Aorta (tissue), 5 donors: ENCODE measurements around the gene MAP6. TPM values are rescaled to one million over a fixed set of nuclear protein-coding genes. Genes with fewer than 3 reads are reported as not detected.

Source experiments
- ATAC-seq: fragments of 200-7000 bp; cut with Tn5 transposase; one replicate; pipeline ENCODE4 v1.9.1; 2022; ENCODE audit warnings: moderate library complexity; ENCODE audit not compliant: low FRiP score
- DNase-seq, 2 donors: peaks; one replicate each; pipeline ENCODE4 v3.0.0-alpha.2; 2020
- H3K27ac ChIP-seq, 2 donors: one replicate each; pipeline ENCODE4 v1.5.1; 2013; ENCODE audit warnings: low read length in 2 of 2, mild to moderate bottlenecking in 2 of 2, moderate library complexity in 2 of 2, control low read depth in 1 of 2, inconsistent platforms in 1 of 2, low read depth in 1 of 2
- H3K27me3 ChIP-seq, 2 donors: one replicate each; pipeline ENCODE4 v1.6.1; 2013; ENCODE audit warnings: control low read depth in 1 of 2, low read length in 1 of 2, mild to moderate bottlenecking in 1 of 2, moderate library complexity in 1 of 2; ENCODE audit not compliant: insufficient read depth in 2 of 2, control insufficient read depth in 1 of 2
- H3K36me3 ChIP-seq, 2 donors: one replicate each; pipeline ENCODE4 v1.6.1; 2013; ENCODE audit warnings: control low read depth in 1 of 2, low read length in 1 of 2, mild to moderate bottlenecking in 1 of 2; ENCODE audit not compliant: insufficient read depth in 2 of 2, control insufficient read depth in 1 of 2
- H3K4me1 ChIP-seq, 2 donors: one replicate each; pipeline ENCODE4 v1.6.1; 2013; ENCODE audit warnings: low read length in 2 of 2, control low read depth in 1 of 2, mild to moderate bottlenecking in 1 of 2, moderate library complexity in 1 of 2; ENCODE audit not compliant: insufficient read depth in 2 of 2, control insufficient read depth in 1 of 2
- H3K4me3 ChIP-seq, 2 donors: one replicate each; pipeline ENCODE4 v1.5.1; 2013; ENCODE audit warnings: low read length in 2 of 2, control low read depth in 1 of 2, mild to moderate bottlenecking in 1 of 2
- H3K9me3 ChIP-seq: one replicate; pipeline ENCODE4 v1.6.1; 2013; ENCODE audit warnings: mild to moderate bottlenecking, low read length; ENCODE audit not compliant: control insufficient read depth
- WGBS, 2 donors: extraction: QIAGEN DNeasy Blood & Tissue Kit; methylation state at CpG; one replicate each; pipeline ENCODE4 v1.1.7; 2013; 5-methylcytosine and 5-hydroxymethylcytosine counted together
- intact Hi-C, 2 donors: fragments of 100-400 bp; cut with DNase I; formaldehyde crosslinking; loops; one replicate each; pipeline versions ENCODE4 v1.14.2 to v1.15.0; 2022
- polyA plus RNA-seq, 2 donors: library from polyadenylated mRNA; stranded (reverse); fragments of 200-250 nt; gene quantifications; one replicate each; pipeline ENCODE4 v1.2.3, GENCODE V29; 2013
- total RNA-seq, 2 donors: library from RNA; stranded (reverse); fragmentation: NEBNext Ultra II Directional; extraction: Animal tissue kit (Norgen Biotek cat#: 25700); gene quantifications; one replicate each; pipeline ENCODE4 v1.2.1, GENCODE V29; 2021
- donor health status: healthy with polysubstance abuse.
- donor health status: Bipolar disorder and iron deficiency.
- donor health status: DM: no; HTN: no; CAD: no.
- donor health status: DM: no; HTN: no; CAD: no.
- donor health status: DM: yes; HTN: yes; CAD: no.

MAP6 gene
- total and polyA plus RNA-seq, 4 donors = 6.4 to 16.7 (median 11.3) TPM

GRCh38 chr11:75541193-75542087 is 127.4 kb downstream of the MAP6 start:
- ATAC-seq (no peak), DNase-seq (no peak)
- Histone ChIP-seq H3K9me3 (no peaks in the 10 kb centered on the region), H3K27ac (no peak overlapping the region), H3K4me1 (no peaks in the 10 kb centered on the region), H3K27me3 (no peaks in the 10 kb centered on the region), H3K4me3 (no peak overlapping the region), H3K36me3 (no peaks in the 10 kb centered on the region)
- 97 to 98% methylated on average over 4 of the region's 4 CpGs for WGBS, 2 donors
- intact Hi-C loops = no loop called here

- Histone ChIP-seq H3K4me3 (no peak overlapping the region), H3K27ac (no peak overlapping the region), H3K9me3 (no peaks in the 10 kb centered on the region), H3K4me1 (no peaks in the 10 kb centered on the region), H3K27me3 (no peaks in the 10 kb centered on the region), H3K36me3 (no peaks in the 10 kb centered on the region)
- DNase-seq (no peak), ATAC-seq (no peak)
- intact Hi-C loops = loop anchor here (10.0 kb wide), 2 partner anchors 255 to 265 kb away; no protein-coding TSS in a partner anchor
- 78 to 80% methylated on average over 9 of the region's 9 CpGs for WGBS, 2 donors
These were observed 129.1 kb downstream of the MAP6 start for GRCh38 chr11:75539459-75540334.

- Histone ChIP-seq H3K36me3 (no peaks in the 10 kb centered on the region), H3K4me3 (no peak overlapping the region), H3K4me1 (no peaks in the 10 kb centered on the region), H3K9me3 (no peaks in the 10 kb centered on the region), H3K27ac (no peak overlapping the region), H3K27me3 (no peaks in the 10 kb centered on the region)
- intact Hi-C loops = loop anchor here (10.0 kb wide), 2 partner anchors 254 to 264 kb away; no protein-coding TSS in a partner anchor
- 86 to 87% methylated on average over 11 of the region's 11 CpGs for WGBS, 2 donors
- DNase-seq = no peak
- no peak for ATAC-seq
These were observed 130.5 kb downstream of the MAP6 start for GRCh38 chr11:75538150-75538942.

GRCh38 chr11:75537740-75538139 is 131.1 kb downstream of the MAP6 start:
- Histone ChIP-seq H3K27me3 (no peaks in the 10 kb centered on the region), H3K27ac (no peak overlapping the region), H3K4me3 (no peak overlapping the region), H3K36me3 (no peaks in the 10 kb centered on the region), H3K9me3 (no peaks in the 10 kb centered on the region), H3K4me1 (no peaks in the 10 kb centered on the region)
- 83 to 84% methylated on average over 5 of the region's 5 CpGs for WGBS, 2 donors
- no peak for ATAC-seq
- intact Hi-C loops = loop anchor here (10.0 kb wide), 2 partner anchors 253 to 263 kb away; no protein-coding TSS in a partner anchor
- no peak for DNase-seq

Other genes starting within 250 kb of the MAP6 start
- gene KLHL35, start 235.8 kb downstream of the MAP6 start, total RNA-seq = 1 to 10 TPM; 1.3 to 3.1 TPM
- 1 to 10 TPM in 1 of 2 donors, under 1 TPM in 1; 0.75 to 2.4 TPM for gene KLHL35, start 235.8 kb downstream of the MAP6 start, polyA plus RNA-seq
- gene GDPD5, start 143.1 kb downstream of the MAP6 start, total RNA-seq = 10 to 100 TPM; 29.4 to 53.0 TPM
- 10 to 100 TPM in 1 of 2 donors, 1 to 10 TPM in 1; 3.5 to 38.9 TPM for gene GDPD5, start 143.1 kb downstream of the MAP6 start, polyA plus RNA-seq
- gene SERPINH1, start 106.8 kb downstream of the MAP6 start, total RNA-seq = 100 to 1,000 TPM; 206 to 256 TPM
- gene SERPINH1, start 106.8 kb downstream of the MAP6 start, polyA plus RNA-seq = 100 to 1,000 TPM in 1 of 2 donors, 10 to 100 TPM in 1; 59.4 to 112 TPM
- not detected for gene MOGAT2, start 48.8 kb upstream of the MAP6 start, total RNA-seq
- 10 to 100 TPM in 1 of 2 donors, under 1 TPM in 1; 0.15 to 13.4 TPM for gene MOGAT2, start 48.8 kb upstream of the MAP6 start, polyA plus RNA-seq
- 1 to 10 TPM; 2.3 to 4.4 TPM for gene DGAT2, start 99.7 kb upstream of the MAP6 start, total RNA-seq
- under 1 TPM; 0.41 to 0.63 TPM for gene DGAT2, start 99.7 kb upstream of the MAP6 start, polyA plus RNA-seq
- 10 to 100 TPM; 27.0 to 47.0 TPM for gene UVRAG, start 146.2 kb upstream of the MAP6 start, total RNA-seq
- gene UVRAG, start 146.2 kb upstream of the MAP6 start, polyA plus RNA-seq = 10 to 100 TPM in 1 of 2 donors, 1 to 10 TPM in 1; 7.9 to 13.3 TPM